DND-41 (cell line): ENCODE data around the gene PEX14.

Source experiments
- ATAC-seq: fragments of 200-7000 bp; cut with Tn5 transposase; 3 replicates; pipeline ENCODE4 v1.9.1; 2021; ENCODE audit warnings: low read depth; ENCODE audit not compliant: insufficient read depth
- DNase-seq: peaks from one replicate; pipeline ENCODE4 v3.0.0-alpha.2; 2020
- H2AFZ ChIP-seq: 2 replicates; pipeline ENCODE4 v1.6.0; 2012; ENCODE audit warnings: low read depth, low read length
- H3K27ac ChIP-seq: 2 replicates; pipeline ENCODE4 v1.5.1; 2012; ENCODE audit warnings: low read length, inconsistent platforms
- H3K27me3 ChIP-seq: fragments of 200-600 bp; sonication (generic); 2 replicates; pipeline ENCODE4 v1.6.0; 2012; ENCODE audit warnings: low read length, mild to moderate bottlenecking, inconsistent platforms; ENCODE audit not compliant: insufficient read depth, poor library complexity
- H3K36me3 ChIP-seq: 2 replicates; pipeline ENCODE4 v1.5.1; 2012; ENCODE audit warnings: low read length, inconsistent platforms; ENCODE audit not compliant: insufficient read depth
- H3K4me1 ChIP-seq: 2 replicates; pipeline ENCODE4 v1.5.1; 2012; ENCODE audit warnings: mild to moderate bottlenecking, low read length; ENCODE audit not compliant: insufficient read depth
- H3K4me2 ChIP-seq: 2 replicates; pipeline ENCODE4 v1.6.0; 2012; ENCODE audit warnings: mild to moderate bottlenecking, moderate library complexity, low read length, inconsistent platforms; ENCODE audit not compliant: insufficient read depth
- H3K4me3 ChIP-seq, 2 experiments: fragments of 200-600 bp in 1 of 2; shearing (Covaris generic) in 1 of 2; 2 replicates each; pipeline ENCODE4 v1.5.1; 2012 to 2016; ENCODE audit warnings: inconsistent platforms in 2 of 2, low read length in 2 of 2, mild to moderate bottlenecking in 2 of 2, low read depth in 1 of 2, moderate library complexity in 1 of 2
- H3K79me2 ChIP-seq: 2 replicates; pipeline ENCODE4 v1.6.0; 2012; ENCODE audit warnings: low read length, inconsistent platforms; ENCODE audit not compliant: insufficient read depth
- H3K9ac ChIP-seq: 2 replicates; pipeline ENCODE4 v1.6.0; 2012; ENCODE audit warnings: low read depth, mild to moderate bottlenecking, inconsistent platforms, low read length, moderate library complexity
- H3K9me3 ChIP-seq: 2 replicates; pipeline ENCODE4 v1.5.1; 2012; ENCODE audit warnings: low read length, moderate library complexity, mild to moderate bottlenecking, inconsistent platforms; ENCODE audit not compliant: insufficient read depth, severe bottlenecking
- H4K20me1 ChIP-seq: 2 replicates; pipeline ENCODE4 v1.6.0; 2012; ENCODE audit warnings: low read length; ENCODE audit not compliant: insufficient read depth
- CTCF ChIP-seq: IDR thresholded peaks from 2 replicates; pipeline ENCODE4 v1.5.1; 2012; ENCODE audit warnings: borderline replicate concordance, low read length, moderate library complexity, mild to moderate bottlenecking; ENCODE audit not compliant: poor library complexity, severe bottlenecking; ENCODE audit errors: extremely low read depth
- EZH2 ChIP-seq: IDR thresholded peaks from 3 replicates; pipeline ENCODE4 v1.6.1; 2012; ENCODE audit warnings: borderline replicate concordance, low read depth, mild to moderate bottlenecking, moderate library complexity, low read length, inconsistent platforms; ENCODE audit not compliant: severe bottlenecking

PEX14 gene

GRCh38 chr1:10631121-10631810 lies 156.5 kb downstream of the PEX14 start:
- Histone ChIP-seq H3K27me3 (no peaks in the 10 kb centered on the region), H3K4me3 (no peak overlapping the region), H3K9ac (no peak overlapping the region), H3K36me3 (peaks cover 13% of the 10 kb centered on the region), H3K27ac (no peak overlapping the region), H3K9me3 (no peaks in the 10 kb centered on the region), H2AFZ (no peak overlapping the region), H3K4me1 (no peaks in the 10 kb centered on the region), H3K4me2 (no peak overlapping the region), H4K20me1 (no peaks in the 10 kb centered on the region; the same call in 1 of the 2 replicates), H3K79me2 (no peaks in the 10 kb centered on the region)
- ATAC-seq, result no peak
- TF ChIP-seq CTCF (no peak), EZH2 (no peak)
- no peak for DNase-seq

- H3K27ac ChIP-seq, result no peak overlapping the region
- no peaks in the 10 kb centered on the region for H3K79me2 ChIP-seq
- H3K9me3 ChIP-seq, result no peaks in the 10 kb centered on the region
- no peaks in the 10 kb centered on the region for H3K4me1 ChIP-seq
- no peaks in the 10 kb centered on the region for H3K27me3 ChIP-seq
- no peak for TF ChIP-seq CTCF
- no peak overlapping the region for H2AFZ ChIP-seq
- H3K9ac ChIP-seq, result no peak overlapping the region
- H3K4me3 ChIP-seq, result no peak overlapping the region
- no peak for ATAC-seq
- no peaks in the 10 kb centered on the region; the same call in 1 of the 2 replicates for H4K20me1 ChIP-seq
- peaks cover 13% of the 10 kb centered on the region for H3K36me3 ChIP-seq
- H3K4me2 ChIP-seq, result no peak overlapping the region
- DNase-seq, result no peak
Observed at GRCh38 chr1:10631811-10632593, 157.3 kb downstream of the PEX14 start.

GRCh38 chr1:10632691-10633090 lies 157.9 kb downstream of the PEX14 start:
- H4K20me1 ChIP-seq, result no peaks in the 10 kb centered on the region; the same call in 1 of the 2 replicates
- no peaks in the 10 kb centered on the region for H3K9me3 ChIP-seq
- H3K27ac ChIP-seq, result no peak overlapping the region
- H3K4me2 ChIP-seq, result no peak overlapping the region
- DNase-seq (no peak), ATAC-seq (no peak)
- no peak overlapping the region for H3K4me3 ChIP-seq
- no peak for TF ChIP-seq CTCF
- TF ChIP-seq EZH2, result no peak
- no peak overlapping the region for H2AFZ ChIP-seq
- no peaks in the 10 kb centered on the region for H3K4me1 ChIP-seq
- no peak overlapping the region for H3K9ac ChIP-seq
- no peaks in the 10 kb centered on the region for H3K27me3 ChIP-seq
- no peaks in the 10 kb centered on the region for H3K79me2 ChIP-seq
- peaks cover 13% of the 10 kb centered on the region for H3K36me3 ChIP-seq
